AG04450 (cell line): Measurements from ENCODE around the gene IGF2BP3. TPM values are rescaled to one million over a fixed set of nuclear protein-coding genes. Genes with fewer than 3 reads are reported as not detected.
"Not testable (repeated sequence)": the region's sequence is repeated elsewhere in the genome, so short reads cannot be mapped to it uniquely, and the experiment has no call there.

Experiments used
- CTCF ChIA-PET: fragments of 300-600, 350-600 bp; formaldehyde crosslinking; extraction: SDS; loops from one replicate; lab custom pipeline; 2022; ENCODE audit warnings: antibody characterized with exemption, inconsistent platforms; lab: Charles Lee
- POLR2A ChIA-PET: fragments of 350-600 bp; formaldehyde crosslinking; extraction: SDS; loops from one replicate; lab custom pipeline; 2021; ENCODE audit warnings: antibody characterized with exemption, inconsistent platforms; lab: Yijun Ruan, JAX
- DNase-seq: peaks from one replicate; pipeline ENCODE4 v3.0.0-alpha.2; 2011; ENCODE audit warnings: low read depth, low spot score
- H3K27ac ChIP-seq: one replicate; pipeline ENCODE4 v1.5.1; 2012; ENCODE audit warnings: low read depth, low read length, control low read depth
- H3K27me3 ChIP-seq: one replicate; pipeline ENCODE4 v1.6.0; 2012; ENCODE audit warnings: low read length; ENCODE audit not compliant: control insufficient read depth, insufficient read depth
- H3K4me3 ChIP-seq: 2 replicates; pipeline ENCODE4 v1.5.1; 2011; ENCODE audit warnings: mild to moderate bottlenecking, low read depth, low read length, control low read depth
- H3K9me3 ChIP-seq: 2 replicates; pipeline ENCODE4 v1.5.1; 2012; ENCODE audit warnings: low read length; ENCODE audit not compliant: control insufficient read depth, insufficient read depth
- CTCF ChIP-seq: IDR thresholded peaks from 2 replicates; pipeline ENCODE4 v1.5.1; 2011; ENCODE audit warnings: low read depth, low read length, control low read depth, inconsistent platforms
- polyA plus RNA-seq: library from polyadenylated mRNA; depleted of rRNA; stranded (reverse); fragments of >200 nt; gene quantifications from 2 replicates; pipeline ENCODE4 v1.2.3, GENCODE V29; 2011

The IGF2BP3 gene
- polyA plus RNA-seq, 1 experiment: 98.2 TPM

- POLR2A ChIA-PET: interaction anchor here (1.0 to 2.1 kb wide), 3 partner anchors 10 to 24 kb away, joined by 3 to 8 read pairs (median 3); no protein-coding TSS in a partner anchor
- peak; percentile 67 for DNase-seq
- TF ChIP-seq CTCF: no peak
- Histone ChIP-seq H3K9me3 (peaks cover 6% of the 10 kb centered on the region; the same call in 1 of the 2 replicates), H3K4me3 (no peak overlapping the region), H3K27ac (peak overlapping the region; percentile 32), H3K27me3 (no peaks in the 10 kb centered on the region)
- CTCF ChIA-PET: no interaction called here
Observed at GRCh38 chr7:23333671-23334246, 136.5 kb downstream of the IGF2BP3 start.

GRCh38 chr7:23332910-23333612, 137.2 kb downstream of the IGF2BP3 start:
- Histone ChIP-seq H3K27me3 (no peaks in the 10 kb centered on the region), H3K4me3 (no peak overlapping the region), H3K9me3 (peaks cover 6% of the 10 kb centered on the region; the same call in 1 of the 2 replicates), H3K27ac (no peak overlapping the region)
- DNase-seq: no peak
- POLR2A ChIA-PET: interaction anchor here (1.6 kb wide), 1 partner anchor 16 kb away, joined by 3 read pairs; no protein-coding TSS in a partner anchor
- TF ChIP-seq CTCF: no peak
- CTCF ChIA-PET: no interaction called here

- POLR2A ChIA-PET: no interaction called here
- no peak for DNase-seq
- CTCF ChIA-PET: interaction anchor here (1.4 kb wide), 1 partner anchor 55 kb away, joined by 4 read pairs; no protein-coding TSS in a partner anchor
Observed at GRCh38 chr7:23332193-23332592, 138.1 kb downstream of the IGF2BP3 start.

GRCh38 chr7:23331132-23331531, 139.2 kb downstream of the IGF2BP3 start:
- Histone ChIP-seq H3K4me3 (no peak overlapping the region), H3K27ac (no peak overlapping the region), H3K27me3 (no peaks in the 10 kb centered on the region), H3K9me3 (no peaks in the 10 kb centered on the region)
- no peak for DNase-seq
- CTCF ChIA-PET: interaction anchor here (0.6 to 1.4 kb wide), 2 partner anchors 54 to 59 kb away, joined by 3 to 4 read pairs; no protein-coding TSS in a partner anchor
- POLR2A ChIA-PET: no interaction called here
- no peak for TF ChIP-seq CTCF

More at GRCh38 chr7:23332193-23332592, 138.1 kb downstream of the IGF2BP3 start:
- peaks cover under 1% of the 10 kb centered on the region; the same call in 1 of the 2 replicates for H3K9me3 ChIP-seq
- H3K27ac ChIP-seq: no peak overlapping the region
- H3K27me3 ChIP-seq: no peaks in the 10 kb centered on the region
- no peak overlapping the region for H3K4me3 ChIP-seq
- TF ChIP-seq CTCF: no peak

GRCh38 chr7:23315366-23315765, 154.9 kb downstream of the IGF2BP3 start:
- no peak for DNase-seq
- H3K27ac ChIP-seq: no peak overlapping the region
- H3K4me3 ChIP-seq: no peak overlapping the region
- no peak for TF ChIP-seq CTCF
- no peaks in the 10 kb centered on the region for H3K27me3 ChIP-seq
- CTCF ChIA-PET: no interaction called here
- no peaks in the 10 kb centered on the region for H3K9me3 ChIP-seq
- POLR2A ChIA-PET: no interaction called here

GRCh38 chr7:23312141-23312540, 158.2 kb downstream of the IGF2BP3 start:
- CTCF ChIA-PET: interaction anchor here (0.6 to 1.8 kb wide), 3 partner anchors 35 to 1202 kb away, joined by 3 to 5 read pairs (median 5); no protein-coding TSS in a partner anchor
- H3K27ac ChIP-seq, H3K4me3 ChIP-seq, DNase-seq, POLR2A ChIA-PET, H3K27me3 ChIP-seq, H3K9me3 ChIP-seq: not testable (repeated sequence)
